Stimulated activated naive CD8-positive, alpha-beta T cell treated with anti-CD3 and anti-CD28 coated beads, Interleukin-15, amount 100 ng/mL, for 72 hours (primary cell): ENCODE data around the gene SPRED1.

Experiments
- ATAC-seq: fragments of 150-1000 bp; cut with Tn5 transposase; 2 replicates; pipeline ENCODE4 v1.10.0; 2021; ENCODE audit warnings: mild to moderate bottlenecking, moderate library complexity
- DNase-seq, 2 donors: peaks; one replicate each; pipeline ENCODE4 v3.0.0; 2021 to 2022
- H3K27ac Mint-ChIP-seq, 2 donors: one replicate each; pipeline ENCODE4 v1.8.0; 2022; ENCODE audit warnings: mild to moderate bottlenecking in 2 of 2, mixed read lengths in 2 of 2, moderate library complexity in 2 of 2
- H3K27me3 Mint-ChIP-seq: one replicate; pipeline ENCODE4 v1.8.0; 2022; ENCODE audit warnings: mixed read lengths
- H3K4me1 Mint-ChIP-seq: one replicate; pipeline ENCODE4 v1.8.0; 2022; ENCODE audit warnings: mild to moderate bottlenecking, mixed read lengths
- H3K4me3 Mint-ChIP-seq, 2 donors: one replicate each; pipeline ENCODE4 v1.8.0; 2022; ENCODE audit warnings: mild to moderate bottlenecking in 2 of 2, mixed read lengths in 2 of 2, moderate library complexity in 1 of 2
- H3K9me3 Mint-ChIP-seq, 2 donors: one replicate each; pipeline ENCODE4 v1.8.0; 2022; ENCODE audit warnings: mixed read lengths in 2 of 2

The SPRED1 gene

GRCh38 chr15:38344351-38344750 is 91.7 kb downstream of the SPRED1 start:
- DNase-seq (no peak), ATAC-seq (no peak)
- Mint-ChIP-seq H3K27me3 (no peaks in the 10 kb centered on the region), H3K27ac (no peak overlapping the region), H3K4me1 (no peaks in the 10 kb centered on the region), H3K9me3 (no peaks in the 10 kb centered on the region), H3K4me3 (no peak overlapping the region)

- no peaks in the 10 kb centered on the region for H3K4me1 Mint-ChIP-seq
- no peak overlapping the region for H3K4me3 Mint-ChIP-seq
- H3K9me3 Mint-ChIP-seq: no peaks in the 10 kb centered on the region
- no peak for ATAC-seq
- no peak for DNase-seq
- H3K27me3 Mint-ChIP-seq: no peaks in the 10 kb centered on the region
- H3K27ac Mint-ChIP-seq: no peak overlapping the region
Observed at GRCh38 chr15:38349251-38349650, 96.6 kb downstream of the SPRED1 start.

DNA sequence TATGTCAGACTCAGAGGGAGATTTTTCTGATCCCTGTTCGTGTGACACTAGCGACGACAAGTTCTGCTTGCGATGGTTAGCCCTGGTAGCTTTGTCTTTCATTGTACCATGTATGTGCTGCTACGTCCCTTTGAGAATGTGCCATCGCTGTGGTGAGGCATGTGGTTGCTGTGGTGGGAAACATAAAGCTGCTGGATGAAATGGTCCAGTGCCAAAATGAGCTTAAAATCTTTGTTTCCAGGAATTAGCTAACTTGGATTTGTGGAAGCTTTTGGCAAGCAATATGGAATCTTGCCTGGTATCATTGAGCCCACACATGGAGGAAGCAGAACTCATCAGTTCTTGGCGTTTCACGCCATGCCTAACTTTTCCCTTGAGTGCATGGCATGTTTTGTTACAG is 98.8 kb downstream of the SPRED1 start:
- H3K4me1 Mint-ChIP-seq: no peaks in the 10 kb centered on the region
- no peak for DNase-seq

GRCh38 chr15:38354315-38354929 is 101.8 kb downstream of the SPRED1 start:
- Mint-ChIP-seq H3K27me3 (no peaks in the 10 kb centered on the region), H3K4me1 (no peaks in the 10 kb centered on the region), H3K9me3 (no peaks in the 10 kb centered on the region), H3K27ac (no peak overlapping the region), H3K4me3 (no peak overlapping the region)
- ATAC-seq (peak; percentile 55), DNase-seq (peak; percentile 45 to 56)

More for the DNA sequence above, 98.8 kb downstream of the SPRED1 start:
- Mint-ChIP-seq H3K4me3 (no peak overlapping the region), H3K9me3 (no peaks in the 10 kb centered on the region), H3K27ac (no peak overlapping the region), H3K27me3 (no peaks in the 10 kb centered on the region)
- ATAC-seq: no peak

DNA sequence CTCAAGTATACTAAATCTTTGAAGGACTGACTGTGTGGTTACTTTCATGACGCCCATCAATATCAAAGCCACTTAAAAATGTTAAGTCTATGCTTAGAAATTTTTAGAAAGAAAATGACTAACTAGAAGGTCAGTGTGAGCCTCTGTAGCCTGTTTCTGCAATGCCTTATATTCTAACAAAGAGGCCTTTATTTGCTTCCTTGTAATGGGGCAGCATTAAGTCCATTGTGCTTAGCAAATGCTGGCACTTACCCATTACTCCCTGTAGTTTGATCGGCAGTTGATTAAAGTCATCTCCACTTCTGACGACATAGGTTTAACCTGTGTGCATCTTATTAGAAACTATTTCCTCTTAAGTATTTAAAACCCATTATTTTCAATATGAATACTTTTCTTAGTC is 109.7 kb downstream of the SPRED1 start:
- Mint-ChIP-seq H3K27ac (no peak overlapping the region), H3K4me1 (no peaks in the 10 kb centered on the region), H3K9me3 (no peaks in the 10 kb centered on the region), H3K4me3 (no peak overlapping the region), H3K27me3 (peaks cover 17% of the 10 kb centered on the region)
- DNase-seq (no peak), ATAC-seq (no peak)

GRCh38 chr15:38367476-38367875 is 114.8 kb downstream of the SPRED1 start:
- Mint-ChIP-seq H3K27ac (peak overlapping the region in 1 of 2 donors; percentile 24), H3K4me1 (no peaks in the 10 kb centered on the region), H3K4me3 (no peak overlapping the region), H3K27me3 (peaks cover 17% of the 10 kb centered on the region), H3K9me3 (no peaks in the 10 kb centered on the region)
- DNase-seq (no peak), ATAC-seq (no peak)

DNA sequence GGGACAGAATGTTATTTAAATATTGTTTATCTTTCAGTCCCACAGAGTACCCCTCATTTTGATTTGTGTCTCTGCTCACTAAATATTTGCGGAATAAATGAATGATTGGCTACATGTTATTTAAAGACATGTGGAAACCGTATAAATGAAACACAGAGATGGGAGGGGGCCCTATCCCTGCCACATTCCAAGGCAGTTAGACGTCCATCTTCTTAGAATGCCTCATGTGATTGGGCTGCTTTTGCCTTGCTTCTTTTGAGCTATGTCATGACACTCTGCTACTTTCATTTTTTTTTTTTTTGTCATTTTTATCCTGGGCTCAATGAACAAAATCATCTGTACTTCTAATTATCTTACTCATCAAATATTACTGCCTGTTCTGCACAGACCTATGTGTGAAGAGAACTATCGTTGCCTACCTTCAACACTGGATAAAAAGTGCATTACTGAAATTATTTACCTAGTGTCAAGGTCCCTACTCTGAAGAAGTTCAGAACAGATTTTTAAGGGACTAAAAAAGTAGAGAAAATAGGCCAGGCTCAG is 117.4 kb downstream of the SPRED1 start:
- no peak overlapping the region for H3K4me3 Mint-ChIP-seq
- no peak for DNase-seq
- peaks cover 0 to 7% of the 10 kb centered on the region in 2 donors for H3K9me3 Mint-ChIP-seq
- H3K4me1 Mint-ChIP-seq: no peaks in the 10 kb centered on the region
- peaks cover 24% of the 10 kb centered on the region for H3K27me3 Mint-ChIP-seq
- ATAC-seq: no peak
- no peak overlapping the region for H3K27ac Mint-ChIP-seq

DNA sequence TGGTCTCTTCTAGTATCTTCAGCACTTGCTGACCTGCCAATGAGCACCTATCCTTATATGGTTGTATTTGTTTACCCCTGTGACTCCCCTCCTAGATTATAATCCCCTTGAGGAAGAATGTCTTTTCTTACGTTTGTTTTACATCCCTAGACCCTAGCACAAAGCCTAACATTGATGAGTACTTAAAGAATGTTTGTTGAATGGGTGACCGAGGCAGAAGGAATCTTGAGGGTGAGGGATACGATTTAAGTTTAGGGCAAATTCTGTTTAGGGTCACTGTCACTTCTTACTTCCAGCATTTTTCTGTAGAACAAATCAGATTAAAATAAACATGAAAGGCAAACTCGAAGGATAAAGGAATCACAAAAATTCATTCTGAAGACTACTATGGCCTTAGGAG is 120.4 kb downstream of the SPRED1 start:
- H3K27ac Mint-ChIP-seq: no peak overlapping the region
- H3K4me3 Mint-ChIP-seq: no peak overlapping the region
- no peaks in the 10 kb centered on the region for H3K4me1 Mint-ChIP-seq
- peaks cover 24% of the 10 kb centered on the region for H3K27me3 Mint-ChIP-seq
- peaks cover 0 to 7% of the 10 kb centered on the region in 2 donors for H3K9me3 Mint-ChIP-seq
- ATAC-seq: no peak
- DNase-seq: no peak

DNA sequence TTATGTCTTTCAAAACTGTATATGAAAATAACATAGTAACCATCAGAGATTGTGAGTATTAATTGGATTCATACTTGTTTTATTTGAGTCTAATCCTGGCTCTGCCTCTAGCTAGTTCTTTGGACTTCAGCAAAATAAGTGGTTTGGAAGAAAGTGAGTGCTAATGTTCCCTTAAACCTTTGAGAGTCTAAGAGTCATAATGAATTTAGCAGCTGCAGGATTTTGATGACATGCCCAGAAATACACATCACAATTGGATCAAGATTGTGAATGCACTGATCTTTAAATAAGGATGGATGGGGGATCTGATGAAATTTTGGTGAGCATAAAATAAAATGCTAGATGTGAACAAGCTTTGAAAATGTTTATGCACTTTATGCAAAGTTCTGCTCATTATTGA is 121.4 kb downstream of the SPRED1 start:
- H3K4me3 Mint-ChIP-seq: no peak overlapping the region
- peaks cover 29% of the 10 kb centered on the region for H3K27me3 Mint-ChIP-seq
- no peaks in the 10 kb centered on the region for H3K4me1 Mint-ChIP-seq
- DNase-seq: no peak
- peaks cover 0 to 7% of the 10 kb centered on the region in 2 donors for H3K9me3 Mint-ChIP-seq
- ATAC-seq: no peak
- H3K27ac Mint-ChIP-seq: no peak overlapping the region

DNA sequence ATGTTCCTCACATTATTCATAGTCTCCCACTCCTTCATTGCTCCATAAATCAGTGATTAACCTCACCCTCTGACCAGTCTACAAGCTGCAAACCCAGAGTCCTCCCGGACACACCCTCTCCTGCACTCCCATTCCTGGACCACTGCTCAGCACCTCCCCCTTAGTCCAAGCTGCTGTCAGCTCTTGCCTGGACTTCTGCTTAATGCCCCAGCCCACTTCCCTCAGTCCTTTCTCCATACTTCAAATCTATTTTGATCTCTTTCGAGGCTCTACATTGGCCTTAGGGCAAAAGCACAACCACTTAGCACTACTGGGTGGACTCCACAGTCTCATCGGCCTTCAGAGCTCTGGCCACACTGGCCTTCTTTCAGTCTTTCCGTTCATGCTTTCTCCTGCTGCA is 121.9 kb downstream of the SPRED1 start:
- Mint-ChIP-seq H3K4me3 (no peak overlapping the region), H3K27ac (peak overlapping the region in 1 of 2 donors; percentile 77), H3K27me3 (peaks cover 35% of the 10 kb centered on the region), H3K4me1 (no peaks in the 10 kb centered on the region), H3K9me3 (peaks cover 0 to 7% of the 10 kb centered on the region in 2 donors)
- ATAC-seq (no peak), DNase-seq (no peak)

- Mint-ChIP-seq H3K27me3 (peaks cover 48% of the 10 kb centered on the region), H3K4me1 (no peaks in the 10 kb centered on the region), H3K27ac (no peak overlapping the region), H3K4me3 (no peak overlapping the region), H3K9me3 (peaks cover 0 to 7% of the 10 kb centered on the region in 2 donors)
- no peak for ATAC-seq
- no peak for DNase-seq
Observed at GRCh38 chr15:38376081-38376480, 123.4 kb downstream of the SPRED1 start.

DNA sequence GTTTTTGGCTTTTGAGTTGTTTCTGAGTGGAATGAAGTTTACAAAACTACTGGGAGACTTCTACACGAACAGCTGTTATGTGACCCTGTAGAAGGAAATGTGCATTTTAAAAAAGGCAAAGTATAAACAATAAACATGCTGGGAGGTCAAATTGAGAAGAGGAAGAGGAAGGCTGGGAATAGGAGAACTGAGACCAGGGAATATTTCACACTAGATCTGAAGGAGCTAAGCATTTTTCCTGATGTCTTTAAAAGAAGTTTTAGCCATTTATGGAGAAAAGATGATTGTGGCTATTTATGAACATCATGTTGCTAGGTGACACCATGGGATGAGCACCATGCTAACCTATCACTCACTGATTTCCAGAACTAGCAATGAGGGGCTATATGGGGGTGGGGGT is 125.0 kb downstream of the SPRED1 start:
- no peaks in the 10 kb centered on the region for H3K4me1 Mint-ChIP-seq
- H3K27me3 Mint-ChIP-seq: peaks cover 59% of the 10 kb centered on the region
- H3K9me3 Mint-ChIP-seq: peaks cover 0 to 7% of the 10 kb centered on the region in 2 donors
- no peak overlapping the region for H3K27ac Mint-ChIP-seq
- H3K4me3 Mint-ChIP-seq: no peak overlapping the region
- DNase-seq (no peak), ATAC-seq (no peak)

DNA sequence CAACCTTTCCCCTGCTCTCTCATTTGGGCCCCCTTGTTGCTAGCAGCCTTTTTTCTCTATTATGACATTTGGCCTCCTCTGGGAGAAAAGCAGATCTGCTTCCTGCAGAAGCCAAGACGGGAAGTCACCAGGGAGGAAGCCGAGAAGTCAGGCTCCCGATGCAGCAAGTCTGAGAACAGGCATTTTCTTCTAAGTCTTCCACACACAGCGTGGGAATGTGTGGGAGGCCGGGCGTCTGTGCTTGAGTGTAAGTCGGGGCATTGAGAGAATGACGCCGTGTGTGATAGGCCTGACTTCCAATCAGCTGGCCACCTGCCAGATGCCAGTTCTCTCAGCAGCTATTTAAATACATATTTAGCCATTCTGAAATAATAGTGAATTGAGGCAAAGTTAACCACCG is 125.5 kb downstream of the SPRED1 start:
- DNase-seq (no peak), ATAC-seq (no peak)
- Mint-ChIP-seq H3K4me1 (no peaks in the 10 kb centered on the region), H3K27me3 (peaks cover 59% of the 10 kb centered on the region), H3K4me3 (no peak overlapping the region), H3K27ac (peak overlapping the region in 1 of 2 donors; percentile 12), H3K9me3 (peaks cover 0 to 1% of the 10 kb centered on the region in 2 donors)

DNA sequence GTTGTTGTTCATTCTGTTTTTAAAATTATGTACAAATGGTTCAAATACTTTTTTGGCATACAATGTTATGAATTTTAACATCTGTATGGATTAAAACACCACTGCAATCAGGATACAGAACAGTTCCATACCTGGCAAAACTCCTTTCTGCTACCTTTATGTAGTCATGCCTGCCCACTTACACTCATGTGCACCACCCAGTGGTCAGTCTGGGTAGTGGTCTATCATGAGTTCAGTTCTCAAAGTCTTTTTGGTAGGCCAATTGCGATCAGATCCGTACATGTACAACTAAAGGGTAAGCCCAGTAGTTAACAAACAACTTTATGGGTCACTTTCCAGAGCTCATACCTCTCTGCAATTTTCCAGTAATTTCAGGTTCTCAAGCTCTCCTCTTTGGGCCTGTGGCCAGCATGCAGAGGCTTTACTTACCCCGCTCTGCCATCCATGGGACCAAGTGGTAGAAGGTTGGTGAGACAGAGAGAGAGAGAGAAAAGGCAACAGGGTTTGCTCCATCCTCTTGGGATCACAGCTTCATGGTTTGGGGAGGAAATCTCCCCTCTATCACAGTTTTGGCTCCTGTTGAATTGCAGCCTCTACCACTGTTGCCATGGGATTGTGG is 137.4 kb downstream of the SPRED1 start:
- Mint-ChIP-seq H3K4me3 (no peak overlapping the region), H3K9me3 (no peaks in the 10 kb centered on the region), H3K27ac (no peak overlapping the region), H3K27me3 (peaks cover 21% of the 10 kb centered on the region), H3K4me1 (no peaks in the 10 kb centered on the region)
- peak; percentile 52 to 58 for DNase-seq
- peak; percentile 64 for ATAC-seq

GRCh38 chr15:38391191-38391590 is 138.6 kb downstream of the SPRED1 start:
- no peaks in the 10 kb centered on the region for H3K9me3 Mint-ChIP-seq
- no peak overlapping the region for H3K4me3 Mint-ChIP-seq
- DNase-seq: no peak
- no peaks in the 10 kb centered on the region for H3K4me1 Mint-ChIP-seq
- H3K27me3 Mint-ChIP-seq: peaks cover 17% of the 10 kb centered on the region
- no peak for ATAC-seq
- H3K27ac Mint-ChIP-seq: no peak overlapping the region

DNA sequence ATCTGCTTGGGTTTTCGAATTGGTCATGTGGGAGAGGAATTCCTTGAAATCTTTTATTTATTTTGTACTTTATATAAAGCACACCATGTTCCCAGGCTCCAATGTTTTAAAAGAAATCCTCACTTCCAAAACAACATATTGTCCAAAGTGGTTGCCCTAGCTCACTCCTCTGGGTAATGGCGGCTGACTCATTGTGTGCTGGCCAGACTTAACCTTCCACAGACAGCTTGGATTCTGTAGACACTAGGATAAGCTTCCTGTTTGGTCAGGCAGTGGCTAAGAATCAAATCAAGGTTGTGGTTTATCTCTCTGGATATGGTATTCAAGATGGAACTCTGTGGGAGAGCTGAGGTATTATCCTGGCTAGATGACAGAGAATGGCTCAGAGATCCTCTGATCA is 145.5 kb downstream of the SPRED1 start:
- DNase-seq (no peak), ATAC-seq (no peak)
- H3K9me3 Mint-ChIP-seq: no peaks in the 10 kb centered on the region
- no peaks in the 10 kb centered on the region for H3K4me1 Mint-ChIP-seq
- H3K27ac Mint-ChIP-seq: no peak overlapping the region
- peaks cover 32% of the 10 kb centered on the region for H3K27me3 Mint-ChIP-seq
- no peak overlapping the region for H3K4me3 Mint-ChIP-seq
